IMR-90 (cell line): ENCODE data around the gene BPIFB1. TPM values are rescaled to one million over a fixed set of nuclear protein-coding genes. Genes with fewer than 3 reads are reported as not detected.

Source experiments
- ATAC-seq: fragments of 200-7000 bp; cut with Tn5 transposase; 2 replicates; pipeline ENCODE4 v1.9.1; 2020; ENCODE audit warnings: low read depth, mild to moderate bottlenecking, moderate library complexity
- BruUV-seq: library from RNA; stranded (reverse); fragments of 400-500 nt; replicated peaks from 2 replicates; lab custom pipeline; 2021; lab: Mats Ljungman, UMichigan
- CTCF ChIA-PET: fragments of 300-600 bp; formaldehyde crosslinking; extraction: SDS; loops from one replicate; lab custom pipeline; 2021; ENCODE audit warnings: antibody characterized with exemption; lab: Yijun Ruan, JAX
- POLR2A ChIA-PET: fragments of 300-600 bp; sonication (Branson Sonifier 250); formaldehyde crosslinking; loops from one replicate; lab custom pipeline; 2022; ENCODE audit warnings: antibody characterized with exemption; ENCODE audit not compliant: unreplicated experiment; lab: Charles Lee
- DNase-seq: peaks from one replicate; pipeline ENCODE4 v3.0.0; 2013
- H2AFZ ChIP-seq: replicated peaks from 2 replicates; pipeline ENCODE3; 2013; ENCODE audit warnings: low read length, mild to moderate bottlenecking; ENCODE audit not compliant: poor library complexity
- H2AK5ac ChIP-seq: 2 replicates; pipeline ENCODE4 v1.6.1; 2013; ENCODE audit warnings: low read depth, low read length, inconsistent platforms
- H2AK9ac ChIP-seq: replicated peaks from 2 replicates; pipeline ENCODE3; 2013; ENCODE audit warnings: mild to moderate bottlenecking, low read depth, low read length, moderate library complexity; ENCODE audit not compliant: poor library complexity
- H2BK120ac ChIP-seq: 2 replicates; pipeline ENCODE4 v1.6.1; 2013; ENCODE audit warnings: low read depth, low read length, inconsistent platforms
- H2BK15ac ChIP-seq: 3 replicates; pipeline ENCODE4 v1.6.1; 2013; ENCODE audit warnings: low read depth, low read length, inconsistent platforms
- H2BK20ac ChIP-seq: 2 replicates; pipeline ENCODE4 v1.6.1; 2013; ENCODE audit warnings: low read depth, mild to moderate bottlenecking, inconsistent platforms, low read length, moderate library complexity
- H2BK5ac ChIP-seq: 2 replicates; pipeline ENCODE4 v1.6.1; 2013; ENCODE audit warnings: mild to moderate bottlenecking, low read depth, low read length, inconsistent platforms; ENCODE audit not compliant: poor library complexity, severe bottlenecking
- H3K14ac ChIP-seq: replicated peaks from 2 replicates; pipeline ENCODE4 v1.6.1; 2013; ENCODE audit warnings: low read depth, low read length, inconsistent platforms
- H3K18ac ChIP-seq: 2 replicates; pipeline ENCODE4 v1.6.1; 2013; ENCODE audit warnings: low read depth, low read length, control low read depth
- H3K23ac ChIP-seq: 2 replicates; pipeline ENCODE4 v1.6.1; 2013; ENCODE audit warnings: low read depth, low read length, inconsistent platforms
- H3K27ac ChIP-seq: 2 replicates; pipeline ENCODE4 v1.5.1; 2013; ENCODE audit warnings: mild to moderate bottlenecking, control low read depth, low read length; ENCODE audit not compliant: insufficient read depth
- H3K27me3 ChIP-seq: 2 replicates; pipeline ENCODE4 v1.6.1; 2013; ENCODE audit warnings: low read length; ENCODE audit not compliant: control insufficient read depth, insufficient read depth
- H3K36me3 ChIP-seq: 2 replicates; pipeline ENCODE4 v1.6.1; 2013; ENCODE audit warnings: low read length, mixed read lengths; ENCODE audit not compliant: control insufficient read depth, insufficient read depth
- H3K4ac ChIP-seq: 2 replicates; pipeline ENCODE4 v1.6.1; 2013; ENCODE audit warnings: low read depth, low read length, inconsistent platforms
- H3K4me1 ChIP-seq: 2 replicates; pipeline ENCODE4 v1.6.1; 2013; ENCODE audit warnings: low read length, mixed read lengths; ENCODE audit not compliant: control insufficient read depth, insufficient read depth
- H3K4me2 ChIP-seq: 2 replicates; pipeline ENCODE4 v1.6.1; 2013; ENCODE audit warnings: low read depth, mild to moderate bottlenecking, control low read depth, low read length, moderate library complexity
- H3K4me3 ChIP-seq: 2 replicates; pipeline ENCODE4 v1.5.1; 2013; ENCODE audit warnings: low read depth, mild to moderate bottlenecking, control low read depth, low read length, moderate library complexity; ENCODE audit not compliant: insufficient read depth
- H3K56ac ChIP-seq: 2 replicates; pipeline ENCODE4 v1.6.1; 2013; ENCODE audit warnings: low read length, inconsistent platforms; ENCODE audit not compliant: insufficient read depth; ENCODE audit errors: extremely low read depth
- H3K79me1 ChIP-seq, 2 experiments: 2 replicates each; pipeline ENCODE4 v1.6.1; 2013; ENCODE audit warnings: low read length in 2 of 2, inconsistent platforms in 1 of 2, low read depth in 1 of 2
- H3K9ac ChIP-seq: 2 replicates; pipeline ENCODE4 v1.6.1; 2013; ENCODE audit warnings: low read depth, low read length, control low read depth
- H3K9me1 ChIP-seq: 2 replicates; pipeline ENCODE4 v1.6.1; 2013; ENCODE audit warnings: low read length, inconsistent platforms; ENCODE audit not compliant: insufficient read depth
- H3K9me3 ChIP-seq: 2 replicates; pipeline ENCODE4 v1.6.1; 2013; ENCODE audit warnings: low read length; ENCODE audit not compliant: control insufficient read depth, insufficient read depth
- H4K20me1 ChIP-seq: 2 replicates; pipeline ENCODE4 v1.6.1; 2013; ENCODE audit warnings: low read length, inconsistent platforms; ENCODE audit not compliant: insufficient read depth
- H4K5ac ChIP-seq: 2 replicates; pipeline ENCODE4 v1.6.1; 2013; ENCODE audit warnings: mild to moderate bottlenecking, low read depth, low read length, control low read depth
- H4K8ac ChIP-seq, 2 experiments: 2 replicates each; pipeline ENCODE4 v1.6.1; 2013; ENCODE audit warnings: low read depth in 2 of 2, low read length in 2 of 2, control low read depth in 1 of 2, inconsistent platforms in 1 of 2
- H4K91ac ChIP-seq: 2 replicates; pipeline ENCODE4 v1.6.1; 2013; ENCODE audit warnings: low read depth, low read length, inconsistent platforms; ENCODE audit not compliant: insufficient read depth
- BHLHE40 ChIP-seq: fragments of 150-350 bp; IDR thresholded peaks from 2 replicates; pipeline ENCODE4 v1.6.1; 2016; ENCODE audit warnings: mild to moderate bottlenecking, low read depth, low read length
- CEBPB ChIP-seq: IDR thresholded peaks from 2 replicates; pipeline ENCODE4 v1.6.1; 2012; ENCODE audit warnings: low read depth, low read length, improper control_type of control experiment
- FOS ChIP-seq: fragments of 150-350 bp; IDR thresholded peaks from 2 replicates; pipeline ENCODE4 v1.6.1; 2016; ENCODE audit warnings: low read depth, low read length
- MAFK ChIP-seq: IDR thresholded peaks from 2 replicates; pipeline ENCODE4 v1.6.1; 2012; ENCODE audit warnings: low read depth, low read length, improper control_type of control experiment
- MAZ ChIP-seq: IDR thresholded peaks from 2 replicates; pipeline ENCODE4 v1.6.1; 2012; ENCODE audit warnings: low read depth, mild to moderate bottlenecking, low read length, improper control_type of control experiment, moderate library complexity, borderline replicate concordance
- MXI1 ChIP-seq: IDR thresholded peaks from 2 replicates; pipeline ENCODE4 v1.6.1; 2012; ENCODE audit warnings: low read depth, mild to moderate bottlenecking, low read length, moderate library complexity, borderline replicate concordance
- NFE2L2 ChIP-seq: fragments of 150-350 bp; IDR thresholded peaks from 2 replicates; pipeline ENCODE4 v1.6.1; 2016; ENCODE audit warnings: low read depth, mild to moderate bottlenecking, low read length
- POLR2A ChIP-seq: IDR thresholded peaks from 2 replicates; pipeline ENCODE4 v1.6.1; 2012; ENCODE audit warnings: mild to moderate bottlenecking, low read depth, low read length
- RAD21 ChIP-seq: IDR thresholded peaks from 2 replicates; pipeline ENCODE4 v1.6.1; 2012; ENCODE audit warnings: low read length, improper control_type of control experiment
- RCOR1 ChIP-seq: IDR thresholded peaks from 2 replicates; pipeline ENCODE4 v1.6.1; 2012; ENCODE audit warnings: mild to moderate bottlenecking, low read length, improper control_type of control experiment; ENCODE audit not compliant: insufficient replicate concordance
- RFX5 ChIP-seq: IDR thresholded peaks from 2 replicates; pipeline ENCODE4 v1.8.0; 2012; ENCODE audit warnings: low read depth, mild to moderate bottlenecking, low read length, moderate library complexity
- SMC3 ChIP-seq: fragments of 150-350 bp; IDR thresholded peaks from 2 replicates; pipeline ENCODE4 v1.6.1; 2016; ENCODE audit warnings: low read depth, mild to moderate bottlenecking, antibody characterized with exemption, low read length, moderate library complexity
- WGBS, 2 experiments: methylation state at CpG; one replicate each; pipeline versions ENCODE4 v1.1.5 to v1.1.7; 2013; ENCODE audit warnings: missing lambda C conversion rate in 2 of 2; ENCODE audit not compliant: insufficient read length in 1 of 2; ENCODE audit errors: extremely low coverage in 2 of 2; 5-methylcytosine and 5-hydroxymethylcytosine counted together
- dilution Hi-C: fragments of 300-500 bp; cut with HindIII; formaldehyde crosslinking; loops from one replicate; pipeline ENCODE4 v1.14.3; 2018; ENCODE audit warnings: low sequenced_read_pairs; ENCODE audit not compliant: unreplicated experiment
- in situ Hi-C: fragments of 300-500 bp; cut with MboI; formaldehyde crosslinking; loops from 3 replicates; pipeline ENCODE4 v1.14.3; 2019; ENCODE audit warnings: low sequenced_read_pairs, inconsistent platforms, mixed read lengths
- intact Hi-C: fragments of 100-400 bp; cut with micrococcal nuclease; formaldehyde crosslinking; loops from 2 replicates; pipeline ENCODE4 v1.10.0; 2022
- polyA plus RNA-seq, 3 experiments: library from polyadenylated mRNA; depleted of rRNA; stranded (reverse); fragments of >200 nt; gene quantifications; 2 replicates each; pipeline ENCODE4 v1.2.3, GENCODE V29; 2012; ENCODE audit warnings: low replicate concordance in 1 of 3
- total RNA-seq: library from RNA; depleted of rRNA; stranded (reverse); fragments of >200 nt; gene quantifications from 2 replicates; pipeline ENCODE4 v1.2.3, GENCODE V29; 2012
- TF ChIP-seq, protein P1 (sequence below): fragments of 150-350 bp; IDR thresholded peaks from 2 replicates; pipeline ENCODE4 v1.6.1; 2016; ENCODE audit warnings: low read depth, mild to moderate bottlenecking, low read length, moderate library complexity, borderline replicate concordance
- TF ChIP-seq, protein P2 (sequence below): conservative IDR thresholded peaks from 2 replicates; pipeline ENCODE4 v1.5.1; 2012; ENCODE audit warnings: mild to moderate bottlenecking, low read depth, low read length, improper control_type of control experiment

The BPIFB1 gene
- total and polyA plus RNA-seq, 2 of the 4 experiments (the other 2 are of a cell fraction): not detected

GRCh38 chr20:33306807-33307206 lies 23.8 kb downstream of the BPIFB1 start:
- Histone ChIP-seq H2AK9ac (no peak overlapping the region), H4K91ac (no peak overlapping the region), H3K4me1 (no peaks in the 10 kb centered on the region), H2AFZ (no peak overlapping the region), H4K8ac (no peak overlapping the region), H2BK20ac (no peak overlapping the region), H3K4me3 (no peak overlapping the region), H3K27me3 (peaks cover 27% of the 10 kb centered on the region), H2BK120ac (no peak overlapping the region), H3K9me1 (no peaks in the 10 kb centered on the region), H3K9me3 (0 out of 2 replicates have a peak, but pooled peaks cover 3% of the 10 kb centered on the region), H3K36me3 (no peaks in the 10 kb centered on the region), H3K14ac (no peak overlapping the region), H3K9ac (no peak overlapping the region), H3K4ac (no peak overlapping the region), H3K56ac (no peak overlapping the region), H3K4me2 (no peak overlapping the region), H3K79me1 (no peaks in the 10 kb centered on the region), H3K23ac (no peak overlapping the region), H3K27ac (no peak overlapping the region), H4K5ac (no peak overlapping the region), H2BK5ac (no peak overlapping the region), H2BK15ac (no peak overlapping the region), H4K20me1 (no peaks in the 10 kb centered on the region), H3K18ac (no peak overlapping the region), H2AK5ac (no peak overlapping the region)
- in situ Hi-C loops (loop anchor here (10.0 kb wide), 1 partner anchor 392 kb away; no protein-coding TSS in a partner anchor), dilution Hi-C loops (no loop called here), intact Hi-C loops (no loop called here)
- no TSS peak for BruUV-seq
- POLR2A ChIA-PET: no interaction called here
- CTCF ChIA-PET: no interaction called here
- DNase-seq (no peak), ATAC-seq (no peak)
- 20% methylated on average over 2 of the region's 2 CpGs; no CpG with 5 or more reads in 1 of the 2 experiments for WGBS, 2 experiments
- TF ChIP-seq CEBPB (no peak), MAZ (no peak), RCOR1 (no peak), RAD21 (no peak), RFX5 (no peak), MXI1 (no peak), SMC3 (no peak), POLR2A (no peak), NFE2L2 (no peak), FOS (no peak), BHLHE40 (no peak), MAFK (no peak)
- TF ChIP-seq, protein P1, sequence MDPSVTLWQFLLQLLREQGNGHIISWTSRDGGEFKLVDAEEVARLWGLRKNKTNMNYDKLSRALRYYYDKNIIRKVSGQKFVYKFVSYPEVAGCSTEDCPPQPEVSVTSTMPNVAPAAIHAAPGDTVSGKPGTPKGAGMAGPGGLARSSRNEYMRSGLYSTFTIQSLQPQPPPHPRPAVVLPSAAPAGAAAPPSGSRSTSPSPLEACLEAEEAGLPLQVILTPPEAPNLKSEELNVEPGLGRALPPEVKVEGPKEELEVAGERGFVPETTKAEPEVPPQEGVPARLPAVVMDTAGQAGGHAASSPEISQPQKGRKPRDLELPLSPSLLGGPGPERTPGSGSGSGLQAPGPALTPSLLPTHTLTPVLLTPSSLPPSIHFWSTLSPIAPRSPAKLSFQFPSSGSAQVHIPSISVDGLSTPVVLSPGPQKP: no peak
- TF ChIP-seq, protein P2, sequence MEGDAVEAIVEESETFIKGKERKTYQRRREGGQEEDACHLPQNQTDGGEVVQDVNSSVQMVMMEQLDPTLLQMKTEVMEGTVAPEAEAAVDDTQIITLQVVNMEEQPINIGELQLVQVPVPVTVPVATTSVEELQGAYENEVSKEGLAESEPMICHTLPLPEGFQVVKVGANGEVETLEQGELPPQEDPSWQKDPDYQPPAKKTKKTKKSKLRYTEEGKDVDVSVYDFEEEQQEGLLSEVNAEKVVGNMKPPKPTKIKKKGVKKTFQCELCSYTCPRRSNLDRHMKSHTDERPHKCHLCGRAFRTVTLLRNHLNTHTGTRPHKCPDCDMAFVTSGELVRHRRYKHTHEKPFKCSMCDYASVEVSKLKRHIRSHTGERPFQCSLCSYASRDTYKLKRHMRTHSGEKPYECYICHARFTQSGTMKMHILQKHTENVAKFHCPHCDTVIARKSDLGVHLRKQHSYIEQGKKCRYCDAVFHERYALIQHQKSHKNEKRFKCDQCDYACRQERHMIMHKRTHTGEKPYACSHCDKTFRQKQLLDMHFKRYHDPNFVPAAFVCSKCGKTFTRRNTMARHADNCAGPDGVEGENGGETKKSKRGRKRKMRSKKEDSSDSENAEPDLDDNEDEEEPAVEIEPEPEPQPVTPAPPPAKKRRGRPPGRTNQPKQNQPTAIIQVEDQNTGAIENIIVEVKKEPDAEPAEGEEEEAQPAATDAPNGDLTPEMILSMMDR: no peak
